AG08395 (cell line): Measurements from ENCODE around the gene E2F2.

ENCODE experiments used
- DNase-seq: peaks from one replicate; pipeline ENCODE4 v3.0.0; 2012; ENCODE audit warnings: mixed read lengths, low spot score

The E2F2 gene

GRCh38 chr1:23530747-23531561, at the start of gene E2F2:
E2F2 (minus strand) TSS chr1:23531233; CDS start chr1:23530793, 440 bp downstream.
- peak; percentile 99 for DNase-seq

GRCh38 chr1:23578997-23579363, 47.9 kb upstream of the E2F2 start:
- no peak for DNase-seq

- DNase-seq = no peak
Measured at GRCh38 chr1:23578311-23578996, 47.4 kb upstream of the E2F2 start.

GRCh38 chr1:23577056-23578004, 46.3 kb upstream of the E2F2 start:
- DNase-seq = peak; percentile 73

- DNase-seq = no peak
Measured at GRCh38 chr1:23576338-23577055, 45.5 kb upstream of the E2F2 start.

- DNase-seq = no peak
Measured at GRCh38 chr1:23575226-23575810, 44.3 kb upstream of the E2F2 start.

GRCh38 chr1:23574265-23574754, 43.3 kb upstream of the E2F2 start:
- no peak for DNase-seq

GRCh38 chr1:23573574-23574182, 42.6 kb upstream of the E2F2 start:
- DNase-seq = no peak

GRCh38 chr1:23571465-23571864, 40.4 kb upstream of the E2F2 start:
- DNase-seq = no peak

- DNase-seq = no peak
Measured at GRCh38 chr1:23570001-23570691, 39.1 kb upstream of the E2F2 start.

- DNase-seq = no peak
Measured at GRCh38 chr1:23568608-23569383, 37.8 kb upstream of the E2F2 start.

- DNase-seq = peak; percentile 31
Measured at GRCh38 chr1:23567996-23568607, 37.1 kb upstream of the E2F2 start.

- no peak for DNase-seq
Measured at GRCh38 chr1:23567629-23567995, 36.6 kb upstream of the E2F2 start.

- DNase-seq = no peak
Measured at GRCh38 chr1:23566304-23566703, 35.3 kb upstream of the E2F2 start.

GRCh38 chr1:23565776-23566175, 34.7 kb upstream of the E2F2 start:
- no peak for DNase-seq

GRCh38 chr1:23564529-23565122, 33.6 kb upstream of the E2F2 start:
- DNase-seq = no peak

- DNase-seq = no peak
Measured at GRCh38 chr1:23563755-23564374, 32.8 kb upstream of the E2F2 start.

- DNase-seq = no peak
Measured at GRCh38 chr1:23563003-23563402, 32.0 kb upstream of the E2F2 start.
